Immature natural killer cell (primary cell): ENCODE measurements around the gene SYTL5. TPM values are rescaled to one million over a fixed set of nuclear protein-coding genes. Genes with fewer than 3 reads are reported as not detected.
"Not testable (repeated sequence)": the region's sequence is repeated elsewhere in the genome, so short reads cannot be mapped to it uniquely, and the experiment has no call there.

Experiments used
- DNase-seq, 3 donors: peaks; one replicate each; pipeline ENCODE4 v3.0.0; 2022; ENCODE audit warnings: mixed read lengths in 1 of 3
- H3K27ac Mint-ChIP-seq, 6 donors: one replicate each; pipeline ENCODE4 v1.8.0; 2020; ENCODE audit warnings: mixed read lengths in 6 of 6, mild to moderate bottlenecking in 5 of 6, inconsistent platforms in 4 of 6, moderate library complexity in 3 of 6
- H3K27me3 Mint-ChIP-seq, 3 donors: one replicate each; pipeline ENCODE4 v1.8.0; 2020 to 2021; ENCODE audit warnings: low read depth in 3 of 3, mild to moderate bottlenecking in 3 of 3, mixed read lengths in 3 of 3, moderate library complexity in 3 of 3, inconsistent platforms in 1 of 3
- H3K36me3 Mint-ChIP-seq, 3 donors: one replicate each; pipeline ENCODE4 v1.8.0; 2020; ENCODE audit warnings: mixed read lengths in 3 of 3, inconsistent platforms in 2 of 3, mild to moderate bottlenecking in 2 of 3
- H3K4me1 Mint-ChIP-seq, 2 donors: one replicate each; pipeline ENCODE4 v1.8.0; 2020; ENCODE audit warnings: inconsistent platforms in 2 of 2, mild to moderate bottlenecking in 2 of 2, mixed read lengths in 2 of 2, moderate library complexity in 1 of 2
- H3K4me3 Mint-ChIP-seq, 5 donors: one replicate each; pipeline ENCODE4 v1.8.0; 2020; ENCODE audit warnings: mild to moderate bottlenecking in 5 of 5, mixed read lengths in 5 of 5, inconsistent platforms in 3 of 5, moderate library complexity in 3 of 5
- H3K9me3 Mint-ChIP-seq, 6 donors: one replicate each; pipeline ENCODE4 v1.8.0; 2020; ENCODE audit warnings: mild to moderate bottlenecking in 6 of 6, mixed read lengths in 6 of 6, inconsistent platforms in 4 of 6, moderate library complexity in 3 of 6
- polyA plus RNA-seq, 3 donors: library from polyadenylated mRNA; unstranded; fragments of 300-500 nt; fragmentation: Illumina TruSeq; gene quantifications; one replicate each; pipeline ENCODE4 v1.2.3, GENCODE V29; 2021

SYTL5 gene
- polyA plus RNA-seq = not detected

GRCh38 chrX:38006291-38006690 lies at the start of gene SYTL5:
Gene SYTL5 (plus strand): TSS chrX:38006553. CDS start chrX:38033890, 27,337 bp downstream.
- no peak within 1 kb of the TSS for H3K27ac Mint-ChIP-seq
- H3K27me3 Mint-ChIP-seq = peaks cover 2 to 13% (median 3%) of the 10 kb centered on the region in 3 donors
- H3K36me3 Mint-ChIP-seq = no peaks in the 10 kb centered on the region
- H3K4me1 Mint-ChIP-seq = no peaks in the 10 kb centered on the region
- no peak for DNase-seq
- peaks cover 0 to 2% (median 0%) of the 10 kb centered on the region in 6 donors for H3K9me3 Mint-ChIP-seq
- no peak within 1 kb of the TSS for H3K4me3 Mint-ChIP-seq

DNA sequence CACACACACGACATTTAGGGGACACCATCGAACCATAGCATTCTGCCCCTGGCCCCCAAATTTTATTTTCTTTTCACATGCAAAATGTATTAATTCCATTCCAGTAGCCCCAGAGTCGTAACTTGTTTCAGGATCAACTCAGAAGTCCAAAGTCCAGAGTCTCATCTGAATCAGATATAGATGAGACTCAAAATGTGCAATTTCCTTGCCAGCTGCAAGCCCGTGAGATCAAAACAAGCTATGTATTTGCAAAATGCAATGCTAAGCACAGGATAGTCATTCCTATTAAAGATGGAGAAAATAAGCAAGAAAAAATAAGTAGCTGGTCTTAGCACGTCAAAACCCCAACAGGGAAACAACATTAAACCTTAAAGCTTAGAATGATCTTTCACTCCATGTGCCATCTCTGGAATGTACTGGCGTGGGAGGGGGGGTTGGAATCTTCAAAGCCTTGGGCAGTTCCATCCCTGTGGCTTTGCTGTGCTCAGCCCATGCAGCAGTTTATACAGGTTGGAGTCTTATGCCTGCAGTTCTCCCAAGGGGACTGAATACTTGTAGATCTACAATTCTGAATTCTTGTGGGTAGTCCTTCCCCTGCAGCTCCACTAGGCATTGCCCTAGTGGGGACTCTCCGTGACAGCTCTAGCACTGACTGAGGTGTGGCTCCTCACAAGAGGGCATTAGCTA lies 47.7 kb upstream of the SYTL5 start:
- no peaks in the 10 kb centered on the region for H3K36me3 Mint-ChIP-seq
- no peaks in the 10 kb centered on the region for H3K9me3 Mint-ChIP-seq
- H3K4me1 Mint-ChIP-seq = no peaks in the 10 kb centered on the region
- peaks cover 0 to 5% (median under 1%) of the 10 kb centered on the region in 3 donors for H3K27me3 Mint-ChIP-seq
- DNase-seq = no peak
- H3K4me3 Mint-ChIP-seq = no peak overlapping the region
- H3K27ac Mint-ChIP-seq = no peak overlapping the region

GRCh38 chrX:37959212-37960021 lies 46.9 kb upstream of the SYTL5 start:
- Mint-ChIP-seq H3K27ac (no peak overlapping the region), H3K27me3 (peaks cover 0 to 5% (median 4%) of the 10 kb centered on the region in 3 donors), H3K9me3 (no peaks in the 10 kb centered on the region), H3K4me3 (no peak overlapping the region), H3K36me3 (no peaks in the 10 kb centered on the region), H3K4me1 (no peaks in the 10 kb centered on the region)
- DNase-seq = no peak

GRCh38 chrX:37961118-37961517 lies 45.2 kb upstream of the SYTL5 start:
- H3K4me3 Mint-ChIP-seq = no peak overlapping the region
- H3K9me3 Mint-ChIP-seq = no peaks in the 10 kb centered on the region
- H3K4me1 Mint-ChIP-seq = no peaks in the 10 kb centered on the region
- H3K27ac Mint-ChIP-seq = no peak overlapping the region
- no peak for DNase-seq
- no peaks in the 10 kb centered on the region for H3K36me3 Mint-ChIP-seq
- H3K27me3 Mint-ChIP-seq = peaks cover 0 to 5% (median 4%) of the 10 kb centered on the region in 3 donors

DNA sequence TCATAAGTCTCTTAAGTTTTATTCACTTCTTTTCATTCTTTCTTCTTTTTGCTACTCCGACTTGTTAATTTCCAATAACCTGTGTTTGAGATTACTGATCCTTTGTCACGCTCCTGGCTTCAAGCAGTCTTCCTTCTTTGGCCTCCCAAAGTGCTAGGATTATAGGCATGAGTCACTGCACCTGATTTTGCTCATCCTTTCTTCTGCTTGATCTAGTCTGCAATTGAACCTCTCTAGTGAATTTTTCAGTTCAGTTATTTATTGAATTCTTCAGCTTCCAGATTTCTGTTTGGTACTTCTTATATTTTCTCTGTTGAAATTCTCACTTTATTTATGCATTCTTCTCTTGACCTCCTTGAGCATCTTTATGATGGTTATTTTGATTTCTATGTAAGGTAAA lies 38.6 kb upstream of the SYTL5 start:
- no peak for DNase-seq
- no peak overlapping the region for H3K4me3 Mint-ChIP-seq
- H3K27ac Mint-ChIP-seq = no peak overlapping the region
- peaks cover 0 to 6% (median 0%) of the 10 kb centered on the region in 6 donors for H3K9me3 Mint-ChIP-seq
- H3K27me3 Mint-ChIP-seq = peaks cover 0 to 7% (median 4%) of the 10 kb centered on the region in 3 donors
- no peaks in the 10 kb centered on the region for H3K36me3 Mint-ChIP-seq
- no peaks in the 10 kb centered on the region for H3K4me1 Mint-ChIP-seq

- H3K36me3 Mint-ChIP-seq = no peaks in the 10 kb centered on the region
- no peak overlapping the region for H3K4me3 Mint-ChIP-seq
- H3K9me3 Mint-ChIP-seq = peaks cover 0 to 4% (median 0%) of the 10 kb centered on the region in 6 donors
- no peak for DNase-seq
- no peak overlapping the region for H3K27ac Mint-ChIP-seq
- peaks cover 2 to 9% (median 4%) of the 10 kb centered on the region in 3 donors for H3K27me3 Mint-ChIP-seq
- H3K4me1 Mint-ChIP-seq = no peaks in the 10 kb centered on the region
Observed at GRCh38 chrX:37975421-37975820, 30.9 kb upstream of the SYTL5 start.

DNA sequence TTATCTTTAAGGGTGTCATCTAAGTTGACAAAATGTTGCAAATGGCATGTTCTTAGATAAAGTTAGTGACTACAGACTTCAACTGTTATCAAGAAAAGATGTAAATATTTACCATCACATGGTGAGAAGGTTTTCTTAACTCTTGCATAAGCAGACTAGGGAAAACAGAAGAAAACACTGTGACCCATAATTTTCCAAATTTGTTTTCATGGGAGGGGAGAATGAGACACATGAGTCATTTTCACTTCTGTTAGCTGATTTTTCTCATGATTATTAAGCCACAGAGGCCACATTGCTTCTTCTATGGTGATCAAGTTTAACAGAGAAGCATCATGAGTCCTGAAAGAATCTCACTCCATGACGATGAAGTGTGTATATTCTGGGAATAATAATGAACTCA lies 30.2 kb upstream of the SYTL5 start:
- Mint-ChIP-seq H3K4me3 (no peak overlapping the region), H3K27ac (no peak overlapping the region), H3K4me1 (no peaks in the 10 kb centered on the region), H3K9me3 (peaks cover 0 to 4% (median 0%) of the 10 kb centered on the region in 6 donors), H3K36me3 (no peaks in the 10 kb centered on the region), H3K27me3 (peaks cover 2 to 13% (median 4%) of the 10 kb centered on the region in 3 donors)
- no peak for DNase-seq

GRCh38 chrX:37984880-37985279 lies 21.5 kb upstream of the SYTL5 start:
- DNase-seq = no peak
- peaks cover 0 to 10% (median 0%) of the 10 kb centered on the region in 6 donors for H3K9me3 Mint-ChIP-seq
- no peaks in the 10 kb centered on the region for H3K4me1 Mint-ChIP-seq
- no peak overlapping the region for H3K4me3 Mint-ChIP-seq
- peaks cover 0 to 22% (median 9%) of the 10 kb centered on the region in 3 donors for H3K27me3 Mint-ChIP-seq
- no peaks in the 10 kb centered on the region for H3K36me3 Mint-ChIP-seq
- H3K27ac Mint-ChIP-seq = no peak overlapping the region

DNA sequence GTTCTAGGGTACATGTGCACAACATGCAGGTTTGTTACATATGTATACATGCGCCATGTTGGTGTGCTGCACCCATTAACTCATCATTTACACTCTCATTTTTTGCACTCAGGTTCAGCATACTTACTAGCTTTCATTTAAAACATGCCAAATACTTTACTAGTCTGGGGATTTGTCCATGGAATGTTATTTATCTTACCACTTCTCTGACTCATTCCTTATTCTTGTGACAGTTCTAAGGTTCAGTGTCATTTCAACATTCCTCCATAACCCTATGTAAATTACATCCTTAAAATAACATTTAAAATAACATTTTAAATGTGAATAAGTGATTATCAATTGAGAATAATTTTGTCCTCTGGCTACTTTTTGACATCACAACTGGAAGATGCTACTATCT lies 19.5 kb upstream of the SYTL5 start:
- Mint-ChIP-seq H3K27me3 (peaks cover 0 to 19% (median 4%) of the 10 kb centered on the region in 3 donors), H3K27ac (no peak overlapping the region), H3K36me3 (no peaks in the 10 kb centered on the region), H3K9me3 (peaks cover 0 to 10% (median 0%) of the 10 kb centered on the region in 6 donors), H3K4me1 (no peaks in the 10 kb centered on the region), H3K4me3 (no peak overlapping the region)
- no peak for DNase-seq

GRCh38 chrX:37989304-37989703 lies 17.0 kb upstream of the SYTL5 start:
- H3K36me3 Mint-ChIP-seq = no peaks in the 10 kb centered on the region
- H3K9me3 Mint-ChIP-seq = peaks cover 0 to 2% (median 0%) of the 10 kb centered on the region in 6 donors
- H3K4me3 Mint-ChIP-seq = no peak overlapping the region
- H3K27ac Mint-ChIP-seq = no peak overlapping the region
- DNase-seq = no peak
- H3K27me3 Mint-ChIP-seq = peaks cover 0 to 17% (median 4%) of the 10 kb centered on the region in 3 donors
- H3K4me1 Mint-ChIP-seq = no peaks in the 10 kb centered on the region

GRCh38 chrX:37991303-37991702 lies 15.1 kb upstream of the SYTL5 start:
- peaks cover 0 to 15% (median 2%) of the 10 kb centered on the region in 3 donors for H3K27me3 Mint-ChIP-seq
- not testable (repeated sequence) for H3K9me3 Mint-ChIP-seq, H3K4me3 Mint-ChIP-seq

GRCh38 chrX:37993176-37993575 lies 13.2 kb upstream of the SYTL5 start:
- no peak overlapping the region for H3K27ac Mint-ChIP-seq
- H3K4me3 Mint-ChIP-seq = no peak overlapping the region
- H3K4me1 Mint-ChIP-seq = no peaks in the 10 kb centered on the region
- peaks cover 0 to 2% (median 0%) of the 10 kb centered on the region in 6 donors for H3K9me3 Mint-ChIP-seq
- H3K27me3 Mint-ChIP-seq = peaks cover 0 to 15% (median 0%) of the 10 kb centered on the region in 3 donors
- DNase-seq = no peak
- H3K36me3 Mint-ChIP-seq = no peaks in the 10 kb centered on the region

More at GRCh38 chrX:37991303-37991702, 15.1 kb upstream of the SYTL5 start:
- H3K36me3 Mint-ChIP-seq, DNase-seq, H3K27ac Mint-ChIP-seq, H3K4me1 Mint-ChIP-seq: not testable (repeated sequence)

- H3K27ac Mint-ChIP-seq = no peak overlapping the region
- H3K27me3 Mint-ChIP-seq = peaks cover 0 to 13% (median 0%) of the 10 kb centered on the region in 3 donors
- H3K9me3 Mint-ChIP-seq = no peaks in the 10 kb centered on the region
- H3K4me1 Mint-ChIP-seq = no peaks in the 10 kb centered on the region
- no peak overlapping the region for H3K4me3 Mint-ChIP-seq
- DNase-seq = no peak
- no peaks in the 10 kb centered on the region for H3K36me3 Mint-ChIP-seq
Observed at GRCh38 chrX:37993837-37994619, 12.3 kb upstream of the SYTL5 start.
